ENCODE measurements around the gene CFAP20DC. TPM values are rescaled to one million over a fixed set of nuclear protein-coding genes. Genes with fewer than 3 reads are reported as not detected.
"Not testable (repeated sequence)": the region's sequence is repeated elsewhere in the genome, so short reads cannot be mapped to it uniquely, and the experiment has no call there.

The CFAP20DC gene
- total RNA-seq, 1 donor: 0.10 TPM

GRCh38 chr3:58711871-58712270 is 338.0 kb downstream of the CFAP20DC start:
- Histone ChIP-seq H3K4me3 (ENCODE audit: low read length) (no peak overlapping the region), H3K9me3 (ENCODE audit: low read depth, low read length) (no peaks in the 10 kb centered on the region), H3K27me3 (ENCODE audit: insufficient read depth, low read length) (no peaks in the 10 kb centered on the region), H3K4me1 (ENCODE audit: insufficient read depth, low read length) (no peaks in the 10 kb centered on the region)

- not testable (repeated sequence) for H3K27me3 ChIP-seq (ENCODE audit: insufficient read depth, low read length); H3K4me1 ChIP-seq (ENCODE audit: insufficient read depth, low read length); H3K4me3 ChIP-seq (ENCODE audit: low read length); H3K9me3 ChIP-seq (ENCODE audit: low read depth, low read length)
Observed at GRCh38 chr3:58708983-58709382, 340.8 kb downstream of the CFAP20DC start.

- Histone ChIP-seq H3K4me1 (ENCODE audit: insufficient read depth, low read length) (no peaks in the 10 kb centered on the region), H3K27me3 (ENCODE audit: insufficient read depth, low read length) (no peaks in the 10 kb centered on the region), H3K9me3 (ENCODE audit: low read depth, low read length) (no peaks in the 10 kb centered on the region), H3K4me3 (ENCODE audit: low read length) (no peak overlapping the region)
Observed at GRCh38 chr3:58708116-58708791, 341.6 kb downstream of the CFAP20DC start.

- H3K4me1 ChIP-seq (ENCODE audit: insufficient read depth, low read length): no peaks in the 10 kb centered on the region
- no peak overlapping the region for H3K4me3 ChIP-seq (ENCODE audit: low read length)
- H3K9me3 ChIP-seq (ENCODE audit: low read depth, low read length): no peaks in the 10 kb centered on the region
- H3K27me3 ChIP-seq (ENCODE audit: insufficient read depth, low read length): no peaks in the 10 kb centered on the region
Observed at GRCh38 chr3:58707390-58707930, 342.4 kb downstream of the CFAP20DC start.

GRCh38 chr3:58706395-58707167 is 343.2 kb downstream of the CFAP20DC start:
- no peak overlapping the region for H3K4me3 ChIP-seq (ENCODE audit: low read length)
- H3K4me1 ChIP-seq (ENCODE audit: insufficient read depth, low read length): no peaks in the 10 kb centered on the region
- no peaks in the 10 kb centered on the region for H3K9me3 ChIP-seq (ENCODE audit: low read depth, low read length)
- H3K27me3 ChIP-seq (ENCODE audit: insufficient read depth, low read length): no peaks in the 10 kb centered on the region

GRCh38 chr3:58704745-58705144 is 345.1 kb downstream of the CFAP20DC start:
- no peaks in the 10 kb centered on the region for H3K4me1 ChIP-seq (ENCODE audit: insufficient read depth, low read length)
- H3K4me3 ChIP-seq (ENCODE audit: low read length): no peak overlapping the region
- no peaks in the 10 kb centered on the region for H3K9me3 ChIP-seq (ENCODE audit: low read depth, low read length)
- no peaks in the 10 kb centered on the region for H3K27me3 ChIP-seq (ENCODE audit: insufficient read depth, low read length)

- not testable (repeated sequence) for H3K4me1 ChIP-seq (ENCODE audit: insufficient read depth, low read length); H3K27me3 ChIP-seq (ENCODE audit: insufficient read depth, low read length); H3K9me3 ChIP-seq (ENCODE audit: low read depth, low read length); H3K4me3 ChIP-seq (ENCODE audit: low read length)
Observed at GRCh38 chr3:58704304-58704703, 345.5 kb downstream of the CFAP20DC start.

GRCh38 chr3:58698246-58698645 is 351.6 kb downstream of the CFAP20DC start:
- H3K4me3 ChIP-seq (ENCODE audit: low read length): no peak overlapping the region
- H3K27me3 ChIP-seq (ENCODE audit: insufficient read depth, low read length): no peaks in the 10 kb centered on the region
- no peaks in the 10 kb centered on the region for H3K4me1 ChIP-seq (ENCODE audit: insufficient read depth, low read length)
- no peaks in the 10 kb centered on the region for H3K9me3 ChIP-seq (ENCODE audit: low read depth, low read length)

GRCh38 chr3:58697561-58697960 is 352.3 kb downstream of the CFAP20DC start:
- no peak overlapping the region for H3K4me3 ChIP-seq (ENCODE audit: low read length)

GRCh38 chr3:58696813-58697212 is 353.0 kb downstream of the CFAP20DC start:
- H3K4me3 ChIP-seq (ENCODE audit: low read length); H3K27me3 ChIP-seq (ENCODE audit: insufficient read depth, low read length); H3K4me1 ChIP-seq (ENCODE audit: insufficient read depth, low read length); H3K9me3 ChIP-seq (ENCODE audit: low read depth, low read length): not testable (repeated sequence)

More at GRCh38 chr3:58697561-58697960, 352.3 kb downstream of the CFAP20DC start:
- Histone ChIP-seq H3K27me3 (ENCODE audit: insufficient read depth, low read length) (no peaks in the 10 kb centered on the region), H3K9me3 (ENCODE audit: low read depth, low read length) (no peaks in the 10 kb centered on the region), H3K4me1 (ENCODE audit: insufficient read depth, low read length) (no peaks in the 10 kb centered on the region)

- H3K9me3 ChIP-seq (ENCODE audit: low read depth, low read length): peaks cover 10% of the 10 kb centered on the region
- H3K4me3 ChIP-seq (ENCODE audit: low read length): no peak overlapping the region
- no peaks in the 10 kb centered on the region for H3K4me1 ChIP-seq (ENCODE audit: insufficient read depth, low read length)
- no peaks in the 10 kb centered on the region for H3K27me3 ChIP-seq (ENCODE audit: insufficient read depth, low read length)
Observed at GRCh38 chr3:58696093-58696492, 353.7 kb downstream of the CFAP20DC start.

- not testable (repeated sequence) for H3K4me1 ChIP-seq (ENCODE audit: insufficient read depth, low read length); H3K4me3 ChIP-seq (ENCODE audit: low read length); H3K27me3 ChIP-seq (ENCODE audit: insufficient read depth, low read length)
- H3K9me3 ChIP-seq (ENCODE audit: low read depth, low read length): peaks cover 19% of the 10 kb centered on the region
Observed at GRCh38 chr3:58695284-58695683, 354.5 kb downstream of the CFAP20DC start.

GRCh38 chr3:58693940-58694850 is 355.6 kb downstream of the CFAP20DC start:
- no peak overlapping the region for H3K4me3 ChIP-seq (ENCODE audit: low read length)
- H3K9me3 ChIP-seq (ENCODE audit: low read depth, low read length): peaks cover 20% of the 10 kb centered on the region
- H3K27me3 ChIP-seq (ENCODE audit: insufficient read depth, low read length): no peaks in the 10 kb centered on the region
- H3K4me1 ChIP-seq (ENCODE audit: insufficient read depth, low read length): no peaks in the 10 kb centered on the region

GRCh38 chr3:58692484-58692883 is 357.3 kb downstream of the CFAP20DC start:
- no peaks in the 10 kb centered on the region for H3K4me1 ChIP-seq (ENCODE audit: insufficient read depth, low read length)
- H3K27me3 ChIP-seq (ENCODE audit: insufficient read depth, low read length): no peaks in the 10 kb centered on the region
- H3K4me3 ChIP-seq (ENCODE audit: low read length): no peak overlapping the region
- peaks cover 20% of the 10 kb centered on the region for H3K9me3 ChIP-seq (ENCODE audit: low read depth, low read length)
